Inferior parietal cortex (tissue), 1 donor: Measurements from ENCODE around the gene SLC52A1.
A peak's percentile ranks its signal among the peaks of the same experiment; 100 is the strongest.

Experiments used
- DNase-seq: peaks from one replicate; pipeline ENCODE4 v3.0.0-alpha.2; 2016; ENCODE audit errors: extremely low spot score

Gene SLC52A1

GRCh38 chr17:4987767-4988567, 47.3 kb downstream of the SLC52A1 start:
- peak; percentile 15 for DNase-seq

- DNase-seq, result peak; percentile 77
Observed at GRCh38 chr17:4986951-4987766, 48.1 kb downstream of the SLC52A1 start, which contains the start of gene CAMTA2. Gene CAMTA2 (minus strand): TSS chr17:4987675. CDS start chr17:4986222, 1,453 bp downstream.

- DNase-seq, result no peak
Observed at GRCh38 chr17:4986403-4986802, 48.8 kb downstream of the SLC52A1 start.
